GM20000 (cell line): ENCODE measurements around the gene RAB19.
A peak's percentile ranks its signal among the peaks of the same experiment; 100 is the strongest.

ENCODE experiments used
- DNase-seq: peaks from one replicate; pipeline ENCODE4 v3.0.0; 2012; ENCODE audit warnings: low spot score
- CTCF ChIP-seq: IDR thresholded peaks from 2 replicates; pipeline ENCODE4 v1.5.1; 2012; ENCODE audit warnings: mild to moderate bottlenecking, control low read depth; ENCODE audit errors: extremely low read depth, missing control alignments

The RAB19 gene

DNA sequence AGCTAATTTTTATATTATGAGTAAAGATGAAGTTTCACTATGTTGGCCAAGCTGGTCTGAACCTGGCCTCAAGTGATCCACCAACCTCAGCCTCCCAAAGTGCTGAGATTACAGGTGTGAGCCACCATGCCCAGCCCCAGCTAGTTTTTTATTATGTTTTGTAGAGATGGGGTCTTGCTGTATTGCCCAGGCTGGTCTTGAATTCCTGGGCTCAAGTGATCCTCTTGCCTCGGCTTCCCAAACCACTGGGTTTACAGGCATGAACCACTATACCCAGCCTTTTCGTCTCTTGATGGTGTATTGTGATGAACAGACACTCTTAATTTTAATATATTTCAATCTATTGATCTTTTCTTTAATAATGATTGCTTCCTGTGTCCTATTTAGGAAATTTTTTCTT, 17.7 kb downstream of the RAB19 start:
- TF ChIP-seq CTCF = no peak
- no peak for DNase-seq

DNA sequence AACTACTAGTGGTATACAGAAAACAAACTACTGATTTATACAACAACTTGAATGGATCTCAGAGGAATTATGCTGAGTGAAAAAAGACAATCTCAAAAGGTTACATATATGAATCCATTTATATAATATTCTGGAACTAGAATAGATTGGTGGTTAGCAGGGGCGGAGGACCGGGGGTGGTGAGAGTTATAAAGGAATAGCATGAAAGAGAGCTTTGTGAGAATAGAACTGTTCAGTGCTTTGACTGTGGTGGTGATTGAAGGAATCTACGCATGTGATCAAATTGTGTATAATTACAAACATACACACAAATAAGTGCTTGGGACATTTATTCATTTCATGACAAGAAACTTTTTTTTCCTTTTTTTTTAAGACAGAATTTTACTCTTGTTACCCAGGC, 19.6 kb downstream of the RAB19 start:
- no peak for DNase-seq
- TF ChIP-seq CTCF = no peak

- no peak for TF ChIP-seq CTCF
- DNase-seq = no peak
Observed at GRCh38 chr7:140425718-140426117, 21.9 kb downstream of the RAB19 start.

GRCh38 chr7:140426130-140426529, 22.3 kb downstream of the RAB19 start:
- TF ChIP-seq CTCF = no peak
- no peak for DNase-seq

DNA sequence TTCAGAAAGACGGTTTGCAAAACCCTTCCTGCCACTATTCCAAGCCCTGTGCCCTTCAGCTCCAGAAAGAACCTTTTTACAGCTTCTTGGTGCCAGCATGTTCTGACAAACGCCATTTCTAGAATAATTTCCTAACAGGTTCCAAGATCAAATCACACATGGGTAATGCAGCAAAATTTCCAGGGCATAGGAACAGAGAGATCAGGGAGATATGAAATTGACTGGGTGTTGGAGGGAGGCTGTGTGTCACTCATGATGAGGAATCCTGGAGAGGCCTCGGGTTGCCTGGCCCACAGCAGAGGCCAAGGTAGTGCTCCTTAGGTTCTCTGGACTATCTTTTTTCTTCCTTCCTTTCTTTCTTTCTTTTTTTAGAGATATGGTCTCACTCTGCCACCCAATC, 29.5 kb downstream of the RAB19 start:
- DNase-seq = no peak
- no peak for TF ChIP-seq CTCF

DNA sequence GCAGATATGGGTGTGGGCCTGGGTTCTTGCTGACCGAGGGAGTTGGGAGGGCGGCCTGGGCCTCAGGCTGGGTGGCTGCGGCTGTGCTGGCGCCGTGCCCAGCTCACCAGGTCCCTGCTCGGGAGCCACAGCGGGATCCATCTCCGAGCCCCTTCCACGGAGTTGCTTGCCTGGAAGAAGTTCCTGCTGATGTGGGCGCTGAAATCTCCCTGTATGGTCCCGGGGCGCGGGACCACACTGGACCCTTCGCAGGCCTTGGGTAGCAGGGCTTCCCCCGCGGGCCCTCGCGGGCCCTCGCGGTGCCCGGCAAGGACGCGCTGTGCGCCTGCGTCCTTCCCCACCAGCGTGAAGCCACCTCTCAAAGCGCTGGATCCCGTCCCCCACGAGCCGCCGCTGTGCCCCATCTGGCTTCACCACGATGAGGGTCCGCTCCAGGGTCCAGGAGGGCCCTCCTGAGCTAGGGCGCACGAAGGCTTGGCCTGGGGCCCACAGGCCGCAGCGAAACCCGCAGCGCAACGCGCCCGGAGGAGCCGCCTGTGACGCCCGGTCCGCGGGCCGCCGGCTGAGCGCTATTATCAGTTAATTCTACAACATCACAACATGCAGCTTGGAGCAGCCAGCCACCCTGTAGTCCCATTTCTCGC, 31.5 kb downstream of the RAB19 start:
- no peak for DNase-seq
- no peak for TF ChIP-seq CTCF

DNA sequence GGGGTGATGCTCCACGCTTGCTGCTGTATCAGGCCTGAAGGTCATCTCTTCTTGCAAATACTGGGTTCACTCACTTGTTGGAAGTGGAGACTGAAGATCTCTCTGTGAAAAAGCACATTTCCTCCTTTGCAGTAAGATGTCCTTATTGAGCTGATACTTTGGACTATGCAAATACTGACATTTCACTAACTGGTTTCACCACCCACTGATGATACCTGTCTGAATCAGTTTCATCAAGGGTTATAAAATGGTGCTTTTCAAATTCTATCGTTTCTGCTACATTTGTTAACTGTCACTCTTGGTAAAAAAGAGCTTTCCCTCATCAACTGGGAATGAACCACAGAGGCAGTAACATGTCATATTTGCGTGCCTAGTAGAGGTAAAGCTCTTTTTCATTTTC, 35.5 kb downstream of the RAB19 start:
- DNase-seq = peak; percentile 65
- no peak for TF ChIP-seq CTCF
